Parathyroid adenoma (tissue), 2 donors: ENCODE results near the gene BEND7.

ENCODE experiments used
- H2AFZ ChIP-seq: fragments of 300-600 bp; sonication (generic); one replicate; pipeline ENCODE4 v1.7.0; 2017; ENCODE audit warnings: antibody characterized with exemption, mild to moderate bottlenecking
- H3K27ac ChIP-seq: fragments of 300-600 bp; sonication (generic); one replicate; pipeline ENCODE4 v1.7.0; 2017
- H3K27me3 ChIP-seq: fragments of 300-600 bp; sonication (generic); one replicate; pipeline ENCODE4 v1.7.0; 2017; ENCODE audit warnings: low read length; ENCODE audit not compliant: control insufficient read depth, insufficient read depth
- H3K36me3 ChIP-seq: fragments of 300-600 bp; sonication (generic); one replicate; pipeline ENCODE4 v1.7.0; 2017; ENCODE audit warnings: low read length; ENCODE audit not compliant: control insufficient read depth, insufficient read depth
- H3K4me1 ChIP-seq: fragments of 300-600 bp; sonication (generic); one replicate; pipeline ENCODE4 v1.7.0; 2017; ENCODE audit warnings: control low read depth
- H3K4me2 ChIP-seq: fragments of 300-600 bp; sonication (generic); one replicate; pipeline ENCODE4 v1.7.0; 2017; ENCODE audit warnings: low read length
- H3K4me3 ChIP-seq: fragments of 300-600 bp; sonication (generic); one replicate; pipeline ENCODE4 v1.7.0; 2017; ENCODE audit warnings: low read depth, low read length
- H3K79me2 ChIP-seq: fragments of 300-600 bp; sonication (generic); one replicate; pipeline ENCODE4 v1.7.0; 2017; ENCODE audit warnings: control low read depth
- H3K9ac ChIP-seq: fragments of 300-600 bp; sonication (generic); one replicate; pipeline ENCODE4 v1.7.0; 2017; ENCODE audit warnings: mild to moderate bottlenecking
- H3K9me3 ChIP-seq: fragments of 300-600 bp; sonication (generic); one replicate; pipeline ENCODE4 v1.7.0; 2017; ENCODE audit warnings: low read length; ENCODE audit not compliant: control insufficient read depth
- TF ChIP-seq, protein P1 (sequence below): fragments of 300-600 bp; sonication (generic); IDR thresholded peaks from one replicate; pipeline ENCODE4 v1.7.0; 2017; ENCODE audit warnings: antibody characterized with exemption, mild to moderate bottlenecking
- donor health status: primary hyperparathyroidism.

The BEND7 gene

DNA sequence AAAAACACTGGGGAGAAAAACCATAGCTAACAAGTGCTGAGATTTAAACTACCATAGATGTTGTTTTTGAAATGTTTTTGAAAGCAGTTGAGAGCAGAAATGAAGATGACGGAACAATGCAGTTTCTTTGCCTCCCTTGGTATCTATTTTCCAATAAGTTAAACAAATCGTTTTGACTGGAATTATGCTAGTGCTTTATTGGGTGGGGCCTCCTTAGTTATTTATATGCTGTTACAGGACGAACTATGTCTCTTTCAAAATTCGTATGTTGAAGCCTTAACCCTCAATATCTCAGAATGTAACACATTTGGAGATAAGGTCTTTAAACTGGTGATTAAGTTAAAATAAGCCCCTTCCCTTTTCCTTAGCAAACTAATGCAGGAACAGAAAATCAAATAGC is 135.2 kb downstream of the BEND7 start:
- Histone ChIP-seq H3K27ac (no peak overlapping the region), H3K9me3 (no peaks in the 10 kb centered on the region), H3K79me2 (no peaks in the 10 kb centered on the region), H3K4me3 (no peak overlapping the region), H3K36me3 (no peaks in the 10 kb centered on the region), H2AFZ (no peak overlapping the region), H3K4me1 (no peaks in the 10 kb centered on the region), H3K27me3 (no peaks in the 10 kb centered on the region), H3K9ac (no peak overlapping the region), H3K4me2 (no peak overlapping the region)
- TF ChIP-seq, protein P1, sequence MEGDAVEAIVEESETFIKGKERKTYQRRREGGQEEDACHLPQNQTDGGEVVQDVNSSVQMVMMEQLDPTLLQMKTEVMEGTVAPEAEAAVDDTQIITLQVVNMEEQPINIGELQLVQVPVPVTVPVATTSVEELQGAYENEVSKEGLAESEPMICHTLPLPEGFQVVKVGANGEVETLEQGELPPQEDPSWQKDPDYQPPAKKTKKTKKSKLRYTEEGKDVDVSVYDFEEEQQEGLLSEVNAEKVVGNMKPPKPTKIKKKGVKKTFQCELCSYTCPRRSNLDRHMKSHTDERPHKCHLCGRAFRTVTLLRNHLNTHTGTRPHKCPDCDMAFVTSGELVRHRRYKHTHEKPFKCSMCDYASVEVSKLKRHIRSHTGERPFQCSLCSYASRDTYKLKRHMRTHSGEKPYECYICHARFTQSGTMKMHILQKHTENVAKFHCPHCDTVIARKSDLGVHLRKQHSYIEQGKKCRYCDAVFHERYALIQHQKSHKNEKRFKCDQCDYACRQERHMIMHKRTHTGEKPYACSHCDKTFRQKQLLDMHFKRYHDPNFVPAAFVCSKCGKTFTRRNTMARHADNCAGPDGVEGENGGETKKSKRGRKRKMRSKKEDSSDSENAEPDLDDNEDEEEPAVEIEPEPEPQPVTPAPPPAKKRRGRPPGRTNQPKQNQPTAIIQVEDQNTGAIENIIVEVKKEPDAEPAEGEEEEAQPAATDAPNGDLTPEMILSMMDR, result no peak

DNA sequence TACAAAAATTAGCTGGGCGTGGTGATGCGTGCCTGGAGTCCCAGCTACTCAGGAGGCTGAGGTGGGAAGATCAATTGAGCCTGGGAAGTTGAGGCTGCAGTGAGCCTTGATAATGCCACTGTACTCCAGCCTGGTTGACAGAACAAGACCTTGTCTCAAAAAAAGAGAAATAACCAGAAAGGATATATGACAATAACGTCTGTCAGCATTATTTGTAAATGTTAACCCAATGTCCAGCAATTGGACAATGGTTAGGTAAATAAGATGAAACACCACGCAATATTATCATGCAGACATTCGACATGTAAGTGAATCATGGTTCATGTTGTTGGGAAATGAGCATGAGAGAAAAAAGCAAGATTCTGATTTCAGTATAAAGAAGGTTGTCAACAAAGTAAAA is 136.1 kb downstream of the BEND7 start:
- H3K9me3 ChIP-seq, result no peaks in the 10 kb centered on the region
- no peak overlapping the region for H2AFZ ChIP-seq
- H3K4me3 ChIP-seq, result no peak overlapping the region
- H3K27me3 ChIP-seq, result no peaks in the 10 kb centered on the region
- no peaks in the 10 kb centered on the region for H3K36me3 ChIP-seq
- no peaks in the 10 kb centered on the region for H3K4me1 ChIP-seq
- H3K79me2 ChIP-seq, result no peaks in the 10 kb centered on the region
- no peak overlapping the region for H3K9ac ChIP-seq
- no peak overlapping the region for H3K27ac ChIP-seq
- TF ChIP-seq, protein P1, result no peak
- H3K4me2 ChIP-seq, result no peak overlapping the region
